ENCODE measurements around the gene MAPK8IP1.

Gene MAPK8IP1

DNA sequence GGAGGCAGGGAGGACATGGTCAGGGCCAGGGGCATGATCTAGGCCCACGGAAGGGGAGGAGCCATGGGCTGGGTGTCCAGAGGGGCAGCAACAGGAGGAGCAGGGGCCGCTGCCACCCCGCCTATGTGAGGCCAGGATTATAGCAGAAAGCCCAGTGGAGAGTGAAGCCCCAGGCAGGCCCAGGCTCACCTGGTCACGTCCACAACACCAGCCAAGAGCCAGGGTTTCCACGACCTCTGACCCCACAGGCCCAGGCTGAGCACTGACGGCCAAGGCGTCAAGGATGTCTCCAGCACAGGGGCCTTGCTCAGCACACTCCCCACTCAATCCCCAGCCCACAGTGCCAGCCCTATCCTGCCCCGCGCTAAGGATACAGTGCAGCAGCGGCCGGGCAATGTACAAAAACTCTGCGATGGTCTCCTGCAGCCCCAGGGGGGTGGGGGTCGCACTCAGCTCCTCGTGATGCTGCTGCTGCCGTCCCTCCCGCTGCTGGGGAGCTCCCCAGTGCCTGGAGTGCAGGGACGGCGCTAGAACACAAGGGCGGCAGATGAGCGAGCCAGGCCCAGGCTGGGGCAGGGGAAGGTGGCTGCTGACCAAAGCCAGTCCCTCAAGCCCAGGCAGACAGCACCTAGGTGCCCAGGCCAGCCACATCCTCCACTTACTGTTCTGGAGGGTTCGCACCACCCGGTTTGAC is 28.6 kb downstream of the MAPK8IP1 start:
- no peak for DNase-seq

- no peak for DNase-seq
Measured at GRCh38 chr11:45915446-45915845, 30.0 kb downstream of the MAPK8IP1 start.

- no peak for DNase-seq
Measured at GRCh38 chr11:45917286-45917622, 31.8 kb downstream of the MAPK8IP1 start.

GRCh38 chr11:45917623-45918330 is 32.3 kb downstream of the MAPK8IP1 start, which contains the start of gene PEX16:
PEX16 (minus strand) TSS chr11:45917877; CDS start chr11:45917811, 66 bp downstream.
- peak; percentile 99 for DNase-seq

GRCh38 chr11:45918331-45918941 is 33.0 kb downstream of the MAPK8IP1 start:
- peak; percentile 80 to 88 for DNase-seq

DNA sequence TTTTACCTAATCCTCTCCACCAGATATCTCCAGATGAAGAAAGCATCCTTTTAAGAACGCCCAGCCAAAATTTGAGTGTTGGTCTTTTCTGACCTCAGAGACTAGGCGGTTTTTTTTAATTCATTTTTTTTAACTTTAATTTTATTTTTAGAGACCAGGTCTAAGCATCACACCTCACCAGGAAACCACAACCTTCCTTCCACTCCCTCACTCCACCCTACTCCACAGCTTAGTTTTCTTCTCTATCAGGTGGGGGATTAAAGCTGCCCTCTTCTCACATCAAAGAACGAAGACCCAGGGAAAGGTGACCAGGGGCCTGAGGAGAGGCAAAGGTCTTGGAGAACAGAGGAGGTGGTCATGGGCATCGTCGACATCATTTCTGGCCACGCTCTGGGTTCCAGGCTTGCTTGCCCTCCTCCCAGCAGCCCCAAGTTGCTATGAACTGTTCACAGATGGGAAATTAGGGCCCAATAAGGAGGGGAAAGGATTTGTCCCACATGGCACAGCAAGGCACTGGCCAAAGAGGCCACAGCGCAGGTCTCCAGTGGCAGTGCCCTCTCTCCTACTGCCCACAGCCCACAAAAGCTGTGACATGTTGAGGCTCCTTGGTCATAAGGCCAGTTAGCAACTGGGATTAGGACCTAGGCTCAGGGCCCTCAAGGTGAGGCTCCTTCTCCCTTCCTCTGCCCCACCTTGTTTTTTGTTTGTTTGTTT is 33.7 kb downstream of the MAPK8IP1 start:
- no peak for DNase-seq

- no peak for DNase-seq
Measured at GRCh38 chr11:45919806-45920530, 34.5 kb downstream of the MAPK8IP1 start.

- no peak for DNase-seq
Measured at GRCh38 chr11:45920531-45921477, 35.4 kb downstream of the MAPK8IP1 start.

- DNase-seq = peak; percentile 96
Measured at GRCh38 chr11:45921561-45922424, 36.3 kb downstream of the MAPK8IP1 start.

- peak; percentile 80 to 86 for DNase-seq
Measured at GRCh38 chr11:45922425-45923082, 37.1 kb downstream of the MAPK8IP1 start, which contains the start of gene LARGE2. LARGE2 (plus strand) TSS chr11:45922656; CDS start chr11:45922883, 227 bp downstream.

DNA sequence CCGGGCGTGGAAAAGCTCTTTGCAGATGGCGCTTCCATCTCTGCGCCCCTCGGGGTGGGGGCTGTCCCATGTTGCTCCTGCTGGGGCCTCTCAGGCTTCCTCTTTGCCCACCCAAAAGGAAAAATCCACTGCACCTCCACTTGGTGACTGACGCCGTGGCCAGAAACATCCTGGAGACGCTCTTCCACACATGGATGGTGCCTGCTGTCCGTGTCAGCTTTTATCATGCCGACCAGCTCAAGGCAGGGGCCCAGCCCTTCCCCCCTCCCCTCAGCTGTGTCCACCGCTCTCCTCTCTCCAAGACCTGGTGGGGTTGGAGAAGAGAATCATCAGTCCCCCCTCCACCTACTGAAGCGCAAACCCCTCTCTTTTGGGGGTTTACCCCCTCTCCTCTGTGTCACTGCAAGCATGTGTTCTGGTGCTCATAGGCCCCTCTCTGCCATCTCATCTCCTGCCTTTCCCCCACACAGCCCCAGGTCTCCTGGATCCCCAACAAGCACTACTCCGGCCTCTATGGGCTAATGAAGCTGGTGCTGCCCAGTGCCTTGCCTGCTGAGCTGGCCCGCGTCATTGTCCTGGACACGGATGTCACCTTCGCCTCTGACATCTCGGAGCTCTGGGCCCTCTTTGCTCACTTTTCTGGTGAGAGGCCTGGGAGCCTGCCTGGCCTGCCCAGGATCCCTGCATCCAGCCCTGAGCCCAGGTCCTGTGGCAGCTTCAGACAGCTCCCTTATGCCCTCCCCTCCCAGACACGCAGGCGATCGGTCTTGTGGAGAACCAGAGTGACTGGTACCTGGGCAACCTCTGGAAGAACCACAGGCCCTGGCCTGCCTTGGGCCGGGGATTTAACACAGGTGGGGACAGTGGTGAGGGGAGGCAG is 38.8 kb downstream of the MAPK8IP1 start:
- DNase-seq = no peak

DNA sequence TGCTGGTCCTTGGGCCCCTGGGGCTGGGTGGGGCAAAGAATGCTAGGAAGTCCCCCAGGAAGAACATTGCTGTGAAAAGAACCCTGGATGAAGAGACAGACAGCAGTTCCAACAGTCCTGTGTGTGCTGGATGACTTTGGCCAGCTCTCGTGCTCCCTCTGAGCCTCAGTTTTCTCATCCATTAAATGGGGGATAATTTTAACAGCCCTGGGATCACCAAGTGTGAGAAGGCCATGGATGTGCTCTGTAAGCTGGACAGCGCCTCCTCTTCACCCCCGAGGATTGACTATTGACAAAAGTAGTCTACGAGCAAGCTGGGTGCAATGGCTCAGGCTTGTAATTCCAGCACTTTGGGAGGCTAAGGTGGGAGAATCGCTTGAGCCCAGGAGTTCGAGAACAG is 39.5 kb downstream of the MAPK8IP1 start:
- DNase-seq = no peak

DNA sequence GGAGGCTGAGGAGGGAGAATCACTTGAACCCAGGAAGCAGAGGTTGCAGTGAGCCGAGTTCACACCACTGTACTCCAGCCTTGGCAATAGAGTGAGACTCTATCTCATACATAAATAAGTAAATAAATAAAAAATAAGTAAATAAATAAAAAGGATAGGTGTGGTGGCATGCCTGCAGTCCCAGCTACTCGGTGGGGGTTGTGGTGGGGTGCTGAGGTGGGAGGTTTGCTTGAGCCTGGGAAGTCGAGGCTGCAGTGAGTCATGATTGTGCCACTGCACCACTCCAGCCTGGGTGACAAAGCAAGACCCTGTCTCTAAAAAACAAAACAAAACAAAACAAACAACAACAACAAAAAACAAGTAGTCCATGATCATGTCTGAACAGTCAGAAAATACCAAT is 40.1 kb downstream of the MAPK8IP1 start:
- DNase-seq = no peak

- DNase-seq = no peak
Measured at GRCh38 chr11:45926001-45926401, 40.5 kb downstream of the MAPK8IP1 start.

GRCh38 chr11:45926536-45927331 is 41.3 kb downstream of the MAPK8IP1 start:
- no peak for DNase-seq

DNA sequence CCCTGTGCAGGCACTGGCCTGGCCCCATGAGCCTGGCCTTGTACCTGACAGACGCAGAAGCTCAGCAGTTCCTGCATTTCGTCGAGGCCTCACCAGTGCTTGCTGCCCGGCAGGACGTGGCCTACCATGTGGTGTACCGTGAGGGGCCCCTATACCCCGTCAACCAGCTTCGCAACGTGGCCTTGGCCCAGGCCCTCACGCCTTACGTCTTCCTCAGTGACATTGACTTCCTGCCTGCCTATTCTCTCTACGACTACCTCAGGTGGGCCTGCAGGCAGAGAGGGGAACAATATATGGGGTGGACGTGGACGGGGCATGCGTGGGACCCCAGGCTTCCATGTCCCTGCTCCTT is 41.9 kb downstream of the MAPK8IP1 start:
- DNase-seq = no peak

DNA sequence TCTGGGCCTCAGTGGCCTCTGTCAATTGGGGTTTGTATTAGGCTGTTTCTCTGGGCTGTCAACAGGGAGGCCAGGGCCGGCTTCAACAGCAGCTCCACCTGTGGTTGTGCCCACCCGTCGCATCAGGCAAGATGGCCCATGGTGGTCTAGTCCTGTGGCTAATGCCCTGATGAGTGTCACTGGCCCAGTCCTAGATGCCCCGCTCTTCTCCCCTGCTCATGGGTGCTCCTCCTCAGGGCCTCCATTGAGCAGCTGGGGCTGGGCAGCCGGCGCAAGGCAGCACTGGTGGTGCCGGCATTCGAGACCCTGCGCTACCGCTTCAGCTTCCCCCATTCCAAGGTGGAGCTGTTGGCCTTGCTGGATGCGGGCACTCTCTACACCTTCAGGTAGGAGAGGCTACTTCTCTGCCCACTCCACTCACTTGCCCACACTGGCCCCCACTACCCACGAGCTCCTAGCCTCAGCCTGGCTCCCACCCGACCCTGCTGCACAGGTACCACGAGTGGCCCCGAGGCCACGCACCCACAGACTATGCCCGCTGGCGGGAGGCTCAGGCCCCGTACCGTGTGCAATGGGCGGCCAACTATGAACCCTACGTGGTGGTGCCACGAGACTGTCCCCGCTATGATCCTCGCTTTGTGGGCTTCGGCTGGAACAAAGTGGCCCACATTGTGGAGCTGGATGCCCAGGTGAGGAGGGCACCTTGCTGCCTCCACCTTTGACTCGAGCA is 42.4 kb downstream of the MAPK8IP1 start:
- DNase-seq = no peak

All from NCI-H2081 (cell line).